CD4-positive, alpha-beta memory T cell (primary cell): Measurements from ENCODE around the gene CRY2. TPM values are rescaled to one million over a fixed set of nuclear protein-coding genes. Genes with fewer than 3 reads are reported as not detected.
A peak's percentile ranks its signal among the peaks of the same experiment; 100 is the strongest.
"Not testable (repeated sequence)": the region's sequence is repeated elsewhere in the genome, so short reads cannot be mapped to it uniquely, and the experiment has no call there.

Source experiments
- CTCF ChIA-PET: fragments of 350-600 bp; sonication (Branson Sonifier 250); formaldehyde crosslinking; loops from one replicate; lab custom pipeline; 2021; ENCODE audit warnings: inconsistent platforms; ENCODE audit not compliant: partially characterized antibody; lab: Charles Lee
- POLR2A ChIA-PET: fragments of 350-600 bp; sonication (Branson Sonifier 250); formaldehyde crosslinking; loops from one replicate; lab custom pipeline; 2021; ENCODE audit not compliant: partially characterized antibody; lab: Charles Lee
- DNase-seq, 5 donors: peaks; one replicate each; pipeline versions ENCODE4 v3.0.0 to v3.0.0-alpha.2; 2020 to 2022; ENCODE audit warnings: mixed read lengths in 1 of 5
- H3K27ac ChIP-seq: one replicate; pipeline ENCODE4 v1.7.0; 2013; ENCODE audit warnings: low read depth, low read length
- H3K27me3 ChIP-seq: 2 replicates; pipeline ENCODE4 v1.7.0; 2013; ENCODE audit warnings: mild to moderate bottlenecking, low read length, moderate library complexity; ENCODE audit not compliant: insufficient read depth
- H3K36me3 ChIP-seq: 2 replicates; pipeline ENCODE4 v1.7.0; 2013; ENCODE audit warnings: mild to moderate bottlenecking, low read length, moderate library complexity; ENCODE audit not compliant: insufficient read depth
- H3K4me1 ChIP-seq: 2 replicates; pipeline ENCODE4 v1.7.0; 2013; ENCODE audit warnings: mild to moderate bottlenecking, low read length, moderate library complexity; ENCODE audit not compliant: insufficient read depth
- H3K4me3 ChIP-seq, 2 donors: one replicate each; pipeline ENCODE4 v1.7.0; 2013; ENCODE audit warnings: low read length in 2 of 2, mild to moderate bottlenecking in 1 of 2
- H3K9me3 ChIP-seq, 2 donors: one replicate each; pipeline ENCODE4 v1.7.0; 2013; ENCODE audit warnings: low read length in 2 of 2, control low read depth in 1 of 2; ENCODE audit not compliant: control insufficient read depth in 1 of 2
- H3K27ac Mint-ChIP-seq, 7 donors: one replicate each; pipeline ENCODE4 v1.8.0; 2020 to 2021; ENCODE audit warnings: mixed read lengths in 7 of 7, mild to moderate bottlenecking in 6 of 7, inconsistent platforms in 3 of 7, moderate library complexity in 3 of 7
- H3K27me3 Mint-ChIP-seq, 2 donors: one replicate each; pipeline ENCODE4 v1.8.0; 2020 to 2021; ENCODE audit warnings: mixed read lengths in 2 of 2
- H3K36me3 Mint-ChIP-seq, 2 donors: one replicate each; pipeline ENCODE4 v1.8.0; 2020 to 2021; ENCODE audit warnings: mixed read lengths in 2 of 2, inconsistent platforms in 1 of 2, mild to moderate bottlenecking in 1 of 2
- H3K4me1 Mint-ChIP-seq, 4 donors: one replicate each; pipeline ENCODE4 v1.8.0; 2020 to 2021; ENCODE audit warnings: mixed read lengths in 4 of 4, mild to moderate bottlenecking in 1 of 4
- H3K4me3 Mint-ChIP-seq, 8 donors: one replicate each; pipeline ENCODE4 v1.8.0; 2020 to 2021; ENCODE audit warnings: mixed read lengths in 8 of 8, mild to moderate bottlenecking in 7 of 8, moderate library complexity in 6 of 8, inconsistent platforms in 3 of 8
- H3K9me3 Mint-ChIP-seq, 8 donors: one replicate each; pipeline ENCODE4 v1.8.0; 2020 to 2021; ENCODE audit warnings: mixed read lengths in 8 of 8, mild to moderate bottlenecking in 5 of 8, inconsistent platforms in 3 of 8, moderate library complexity in 1 of 8
- intact Hi-C: fragments of 100-400 bp; cut with micrococcal nuclease; formaldehyde crosslinking; loops from one replicate; pipeline ENCODE4 v1.15.1; 2023
- polyA plus RNA-seq, 2 donors: library from polyadenylated mRNA; unstranded; fragments of 300-500 nt; fragmentation: Illumina TruSeq; gene quantifications; one replicate each; pipeline ENCODE4 v1.2.3, GENCODE V29; 2021
- total RNA-seq, 2 experiments: library from RNA; stranded (reverse); gene quantifications; one replicate each; pipeline ENCODE4 v1.2.3, GENCODE V29; 2021

Gene CRY2
- total and polyA plus RNA-seq, 4 experiments from 2014 or later, result 22.6 to 67.4 (median 47.4) TPM

DNA sequence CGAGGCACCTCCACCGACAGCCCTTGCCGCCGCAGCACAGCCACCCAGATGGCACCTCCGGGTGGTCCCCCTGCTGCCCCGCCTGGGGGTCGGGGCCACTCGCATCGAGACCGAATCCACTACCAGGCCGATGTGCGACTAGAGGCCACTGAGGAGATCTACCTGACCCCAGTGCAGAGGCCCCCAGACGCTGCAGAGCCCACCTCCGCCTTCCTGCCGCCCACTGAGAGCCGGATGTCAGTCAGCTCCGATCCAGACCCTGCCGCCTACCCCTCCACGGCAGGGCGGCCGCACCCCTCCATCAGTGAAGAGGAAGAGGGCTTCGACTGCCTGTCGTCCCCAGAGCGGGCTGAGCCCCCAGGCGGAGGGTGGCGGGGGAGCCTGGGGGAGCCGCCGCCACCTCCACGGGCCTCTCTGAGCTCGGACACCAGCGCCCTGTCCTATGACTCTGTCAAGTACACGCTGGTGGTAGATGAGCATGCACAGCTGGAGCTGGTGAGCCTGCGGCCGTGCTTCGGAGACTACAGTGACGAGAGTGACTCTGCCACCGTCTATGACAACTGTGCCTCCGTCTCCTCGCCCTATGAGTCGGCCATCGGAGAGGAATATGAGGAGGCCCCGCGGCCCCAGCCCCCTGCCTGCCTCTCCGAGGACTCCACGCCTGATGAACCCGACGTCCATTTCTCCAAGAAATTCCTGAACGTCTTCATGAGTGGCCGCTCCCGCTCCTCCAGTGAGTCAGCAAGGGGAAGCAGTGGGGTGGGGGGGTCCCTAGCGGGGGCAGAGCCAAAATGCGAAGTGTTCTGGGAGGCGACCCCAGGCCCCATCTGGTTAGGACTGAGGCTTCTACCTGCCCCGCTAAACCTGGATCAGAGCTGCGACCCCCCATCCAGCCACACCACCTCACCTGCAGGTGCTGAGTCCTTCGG lies 55.4 kb downstream of the CRY2 start:
- Histone ChIP-seq H3K27ac (no peak overlapping the region), H3K4me3 (no peak overlapping the region), H3K27me3 (peaks cover 15% of the 10 kb centered on the region), H3K36me3 (no peaks in the 10 kb centered on the region), H3K9me3 (no peaks in the 10 kb centered on the region), H3K4me1 (peaks cover 13% of the 10 kb centered on the region)
- Mint-ChIP-seq H3K4me3 (no peak overlapping the region), H3K36me3 (peaks cover 0 to 2% of the 10 kb centered on the region in 2 donors), H3K4me1 (peaks cover 5 to 23% (median 8%) of the 10 kb centered on the region in 4 donors), H3K27me3 (peaks cover 9 to 11% of the 10 kb centered on the region in 2 donors), H3K27ac (no peak overlapping the region), H3K9me3 (no peaks in the 10 kb centered on the region)
- POLR2A ChIA-PET, result no interaction called here
- intact Hi-C loops, result no loop called here
- CTCF ChIA-PET, result no interaction called here
- DNase-seq, result peak in 1 of 5 donors; percentile 38

DNA sequence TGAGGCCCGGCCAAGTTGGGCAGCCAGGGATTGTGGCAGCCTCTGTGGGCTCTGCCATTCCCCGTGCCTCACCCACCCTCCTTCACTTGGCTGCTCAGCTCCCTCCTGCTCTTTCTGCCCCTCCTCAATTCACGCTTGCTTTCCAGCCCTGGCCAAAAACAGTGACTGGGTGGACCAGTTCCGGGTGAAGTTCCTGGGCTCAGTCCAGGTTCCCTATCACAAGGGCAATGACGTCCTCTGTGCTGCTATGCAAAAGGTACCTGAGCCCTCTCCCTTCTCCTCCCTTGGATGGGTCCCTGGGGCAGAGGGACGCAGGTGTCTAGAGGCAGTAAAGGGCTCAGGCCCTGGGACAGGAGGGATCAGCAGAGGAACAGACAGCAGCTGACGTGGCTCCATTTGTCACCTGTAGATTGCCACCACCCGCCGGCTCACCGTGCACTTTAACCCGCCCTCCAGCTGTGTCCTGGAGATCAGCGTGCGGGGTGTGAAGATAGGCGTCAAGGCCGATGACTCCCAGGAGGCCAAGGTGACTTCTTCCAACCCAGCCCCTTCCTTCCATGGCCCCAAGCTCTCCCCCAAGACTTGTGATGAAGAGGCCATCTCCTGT lies 57.1 kb downstream of the CRY2 start:
- Histone ChIP-seq H3K36me3 (no peaks in the 10 kb centered on the region), H3K27ac (no peak overlapping the region), H3K4me1 (peaks cover 4% of the 10 kb centered on the region), H3K27me3 (no peaks in the 10 kb centered on the region), H3K9me3 (no peaks in the 10 kb centered on the region), H3K4me3 (no peak overlapping the region)
- intact Hi-C loops, result no loop called here
- Mint-ChIP-seq H3K36me3 (peaks cover 0 to 6% of the 10 kb centered on the region in 2 donors), H3K27me3 (peaks cover 3 to 4% of the 10 kb centered on the region in 2 donors), H3K27ac (no peak overlapping the region), H3K4me1 (peaks cover 5 to 20% (median 12%) of the 10 kb centered on the region in 4 donors), H3K9me3 (no peaks in the 10 kb centered on the region), H3K4me3 (peak overlapping the region in 1 of 8 donors; percentile 30)
- DNase-seq, result no peak
- ChIA-PET POLR2A (interaction anchor here (1.3 kb wide), 1 partner anchor 14 kb away, joined by 5 read pairs; the partner anchor contains the start of gene PEX16), CTCF (no interaction called here)

DNA sequence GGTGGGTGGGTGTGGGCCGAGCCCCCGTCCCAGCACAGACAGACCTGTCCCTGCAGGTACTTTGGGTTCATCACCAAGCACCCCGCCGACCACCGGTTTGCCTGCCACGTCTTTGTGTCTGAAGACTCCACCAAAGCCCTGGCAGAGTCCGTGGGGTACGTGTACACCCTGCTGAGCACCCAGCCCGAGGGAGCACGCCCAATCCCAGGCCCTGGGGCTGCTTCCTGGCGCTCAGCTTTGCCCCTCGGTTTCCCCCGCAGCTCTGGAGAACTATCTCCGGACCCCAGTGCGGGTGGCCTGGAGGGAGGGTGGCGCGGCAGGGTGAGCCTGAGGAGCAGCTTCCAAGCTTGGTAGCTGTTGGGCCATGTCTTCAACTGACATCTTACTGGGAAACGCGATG lies 57.8 kb downstream of the CRY2 start:
- no peaks in the 10 kb centered on the region for H3K27me3 ChIP-seq
- no peaks in the 10 kb centered on the region for H3K9me3 ChIP-seq
- POLR2A ChIA-PET, result interaction anchor here (1.3 kb wide), 1 partner anchor 13 kb away, joined by 5 read pairs; the partner anchor contains the start of gene PEX16
- peaks cover 5% of the 10 kb centered on the region for H3K36me3 ChIP-seq
- no peak overlapping the region for H3K27ac ChIP-seq
- Mint-ChIP-seq H3K4me3 (no peak overlapping the region), H3K9me3 (no peaks in the 10 kb centered on the region), H3K27ac (no peak overlapping the region), H3K4me1 (peaks cover 5 to 20% (median 12%) of the 10 kb centered on the region in 4 donors), H3K36me3 (peaks cover 0 to 12% of the 10 kb centered on the region in 2 donors), H3K27me3 (peaks cover 3 to 4% of the 10 kb centered on the region in 2 donors)
- intact Hi-C loops, result no loop called here
- no peak overlapping the region for H3K4me3 ChIP-seq
- no peak for DNase-seq
- CTCF ChIA-PET, result no interaction called here
- H3K4me1 ChIP-seq, result no peaks in the 10 kb centered on the region

DNA sequence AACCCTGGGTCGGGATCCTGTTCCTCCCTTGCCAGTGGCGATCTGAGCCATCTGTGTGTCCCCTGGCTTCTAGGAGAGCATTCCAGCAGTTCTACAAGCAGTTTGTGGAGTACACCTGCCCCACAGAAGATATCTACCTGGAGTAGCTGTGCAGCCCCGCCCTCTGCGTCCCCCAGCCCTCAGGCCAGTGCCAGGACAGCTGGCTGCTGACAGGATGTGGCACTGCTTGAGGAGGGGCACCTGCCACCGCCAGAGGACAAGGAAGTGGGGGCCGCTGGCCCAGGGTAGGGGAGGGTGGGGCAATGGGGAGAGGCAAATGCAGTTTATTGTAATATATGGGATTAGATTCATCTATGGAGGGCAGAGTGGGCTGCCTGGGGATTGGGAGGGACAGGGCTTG lies 58.3 kb downstream of the CRY2 start:
- peaks cover 10% of the 10 kb centered on the region for H3K36me3 ChIP-seq
- H3K4me3 ChIP-seq, CTCF ChIA-PET, H3K27me3 ChIP-seq, H3K27me3 Mint-ChIP-seq, H3K9me3 ChIP-seq, intact Hi-C loops, H3K4me3 Mint-ChIP-seq, H3K4me1 ChIP-seq, DNase-seq, H3K9me3 Mint-ChIP-seq, H3K27ac Mint-ChIP-seq, H3K27ac ChIP-seq: not testable (repeated sequence)
- peaks cover 2 to 17% of the 10 kb centered on the region in 2 donors for H3K36me3 Mint-ChIP-seq
- POLR2A ChIA-PET, result interaction anchor here (1.3 kb wide), 1 partner anchor 12 kb away, joined by 5 read pairs; the partner anchor contains the start of gene PEX16
- peaks cover 5 to 18% (median 12%) of the 10 kb centered on the region in 4 donors for H3K4me1 Mint-ChIP-seq

GRCh38 chr11:45906096-45906682 lies 58.9 kb downstream of the CRY2 start:
- CTCF ChIA-PET, result no interaction called here
- H3K27me3 Mint-ChIP-seq, result no peaks in the 10 kb centered on the region
- peaks cover 5 to 18% (median 10%) of the 10 kb centered on the region in 4 donors for H3K4me1 Mint-ChIP-seq
- intact Hi-C loops, result no loop called here
- peak overlapping the region in 1 of 7 donors; percentile 65 for H3K27ac Mint-ChIP-seq
- H3K4me3 Mint-ChIP-seq, result no peak overlapping the region
- Histone ChIP-seq H3K9me3 (no peaks in the 10 kb centered on the region), H3K27me3 (no peaks in the 10 kb centered on the region), H3K4me3 (no peak overlapping the region), H3K36me3 (peaks cover 16% of the 10 kb centered on the region), H3K27ac (no peak overlapping the region), H3K4me1 (no peaks in the 10 kb centered on the region)
- H3K36me3 Mint-ChIP-seq, result peaks cover 5 to 21% of the 10 kb centered on the region in 2 donors
- POLR2A ChIA-PET, result no interaction called here
- H3K9me3 Mint-ChIP-seq, result no peaks in the 10 kb centered on the region
- no peak for DNase-seq

- H3K27me3 ChIP-seq, result no peaks in the 10 kb centered on the region
- peak within 1 kb of the TSS in 1 of 7 donors; percentile 65 for H3K27ac Mint-ChIP-seq
- H3K9me3 Mint-ChIP-seq, result no peaks in the 10 kb centered on the region
- no peaks in the 10 kb centered on the region for H3K4me1 ChIP-seq
- H3K36me3 ChIP-seq, result peaks cover 20% of the 10 kb centered on the region
- no peaks in the 10 kb centered on the region for H3K27me3 Mint-ChIP-seq
- no peak for DNase-seq
- peaks cover 10 to 26% of the 10 kb centered on the region in 2 donors for H3K36me3 Mint-ChIP-seq
- H3K9me3 ChIP-seq, result no peaks in the 10 kb centered on the region
- H3K4me1 Mint-ChIP-seq, result peaks cover 5 to 18% (median 10%) of the 10 kb centered on the region in 4 donors
- H3K27ac ChIP-seq, result no peak within 1 kb of the TSS
- POLR2A ChIA-PET, result interaction anchor here (0.7 to 2.6 kb wide), 3 partner anchors 10 to 58 kb away, joined by 3 to 17 read pairs (median 3); partner anchors contain the start of gene PEX16
- intact Hi-C loops, result no loop called here
- CTCF ChIA-PET, result no interaction called here
- no peak within 1 kb of the TSS for H3K4me3 Mint-ChIP-seq
- no peak within 1 kb of the TSS for H3K4me3 ChIP-seq
Observed at GRCh38 chr11:45906965-45907611, 59.8 kb downstream of the CRY2 start, which contains the start of gene FREY1. Gene FREY1 (minus strand): TSS chr11:45907271. CDS start chr11:45907245, 26 bp downstream.
